ENCODE data around the gene CCT7. TPM values are rescaled to one million over a fixed set of nuclear protein-coding genes. Genes with fewer than 3 reads are reported as not detected.

Gene CCT7
- total RNA-seq, 1 donor from 2014 or later, result 648 TPM

DNA sequence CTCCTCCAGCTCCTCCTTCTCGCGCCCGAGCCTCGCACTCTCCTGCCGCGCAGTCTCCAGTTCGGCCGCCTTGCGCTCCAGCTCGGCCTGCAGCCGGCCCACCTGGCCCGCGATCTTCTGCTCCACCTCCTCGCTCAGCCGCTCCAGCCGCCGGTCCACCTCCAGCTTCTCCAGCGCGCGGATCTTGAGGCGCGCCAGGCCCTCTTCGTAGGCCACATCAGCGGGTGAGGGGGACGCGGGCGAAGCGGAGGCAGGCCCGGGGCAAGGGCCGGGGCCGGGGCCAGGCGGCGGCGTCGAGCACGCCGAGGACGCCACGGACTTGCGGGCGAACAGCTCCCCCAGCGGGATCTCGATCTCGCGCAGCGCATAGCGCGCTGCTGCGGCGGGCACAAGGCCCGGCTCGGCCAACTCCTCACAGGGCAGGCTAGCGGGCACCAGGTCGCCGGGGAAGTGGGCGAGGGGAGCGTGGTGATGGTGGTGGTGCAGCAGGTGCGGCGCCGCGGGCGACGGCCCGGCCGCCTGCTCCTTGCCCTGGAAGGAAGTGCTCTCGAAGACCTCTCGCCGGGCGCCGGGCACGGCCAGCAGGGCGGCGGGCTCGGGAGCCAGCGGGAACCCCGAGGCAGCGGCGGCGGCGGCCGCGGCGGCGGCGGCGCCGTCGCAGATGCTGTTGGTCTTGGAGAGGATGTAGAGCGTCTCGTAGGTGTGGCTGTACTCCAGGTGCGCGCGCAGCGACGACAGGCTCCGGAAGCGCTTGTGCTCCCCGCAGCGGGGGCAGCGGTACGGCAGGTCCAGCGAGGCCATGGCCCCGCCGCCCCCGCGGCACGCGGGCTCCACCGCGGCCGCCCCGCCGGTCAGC, 35.0 kb downstream of the CCT7 start:
- intact Hi-C loops (cut with micrococcal nuclease), result loop anchor here (1.0 kb wide), 3 partner anchors 15 to 35 kb away; partner anchors contain the start of genes CCT7 and FBXO41
- Mint-ChIP-seq H3K27ac (no peak overlapping the region), H3K9me3 (no peaks in the 10 kb centered on the region), H3K36me3 (ENCODE audit: low read depth) (peaks cover 3% of the 10 kb centered on the region), H3K27me3 (ENCODE audit: insufficient read depth) (no peaks in the 10 kb centered on the region), H3K4me3 (no peak overlapping the region), H3K4me1 (ENCODE audit: low read depth) (peaks cover 29% of the 10 kb centered on the region)
- DNase-seq (ENCODE audit: low spot score), result peak; percentile 73

DNA sequence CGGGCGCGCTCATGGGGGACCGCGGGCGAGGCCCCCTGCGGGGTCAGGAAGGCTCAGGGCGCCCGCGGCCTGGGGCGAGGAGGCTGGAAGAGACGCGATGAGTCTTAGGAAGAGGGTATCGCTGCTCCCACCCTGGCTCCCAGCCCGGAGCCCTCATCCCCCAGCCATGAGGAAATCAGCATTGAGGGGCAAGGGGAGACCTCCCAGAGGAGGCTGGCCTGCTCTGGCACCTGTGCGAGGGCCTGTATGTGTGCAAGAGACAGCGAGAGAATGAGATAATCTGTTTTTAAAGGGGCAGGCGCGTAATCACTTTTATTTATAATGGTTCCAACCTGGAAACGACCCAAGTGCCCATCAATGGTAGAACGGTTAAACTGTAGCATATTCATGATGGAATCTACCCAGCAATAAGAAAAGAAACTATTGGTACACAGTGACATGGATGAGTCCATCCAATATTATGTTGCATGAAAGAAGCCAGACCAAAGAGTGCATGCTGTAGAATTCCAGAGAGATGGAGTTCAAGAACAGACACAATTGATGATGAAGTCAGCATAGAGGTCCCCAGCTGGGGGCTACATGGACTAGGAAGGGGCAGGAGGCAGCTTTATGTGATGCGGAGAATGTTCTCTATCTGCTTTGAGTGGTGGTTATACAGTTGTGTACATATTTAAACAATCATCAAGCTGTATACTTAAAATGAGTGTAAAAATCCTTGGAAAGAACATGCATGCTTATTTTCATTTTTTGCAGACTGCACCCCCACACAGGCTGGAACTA, 35.8 kb downstream of the CCT7 start:
- peaks cover 29% of the 10 kb centered on the region for H3K4me1 Mint-ChIP-seq (ENCODE audit: low read depth)
- intact Hi-C loops (cut with micrococcal nuclease), result loop anchor here (1.0 kb wide), 3 partner anchors 14 to 36 kb away; partner anchors contain the start of genes CCT7 and FBXO41
- no peaks in the 10 kb centered on the region for H3K27me3 Mint-ChIP-seq (ENCODE audit: insufficient read depth)
- DNase-seq (ENCODE audit: low spot score), result no peak
- peaks cover 3% of the 10 kb centered on the region for H3K36me3 Mint-ChIP-seq (ENCODE audit: low read depth)
- H3K4me3 Mint-ChIP-seq, result peak overlapping the region; percentile 56
- no peak overlapping the region for H3K27ac Mint-ChIP-seq
- H3K9me3 Mint-ChIP-seq, result no peaks in the 10 kb centered on the region

DNA sequence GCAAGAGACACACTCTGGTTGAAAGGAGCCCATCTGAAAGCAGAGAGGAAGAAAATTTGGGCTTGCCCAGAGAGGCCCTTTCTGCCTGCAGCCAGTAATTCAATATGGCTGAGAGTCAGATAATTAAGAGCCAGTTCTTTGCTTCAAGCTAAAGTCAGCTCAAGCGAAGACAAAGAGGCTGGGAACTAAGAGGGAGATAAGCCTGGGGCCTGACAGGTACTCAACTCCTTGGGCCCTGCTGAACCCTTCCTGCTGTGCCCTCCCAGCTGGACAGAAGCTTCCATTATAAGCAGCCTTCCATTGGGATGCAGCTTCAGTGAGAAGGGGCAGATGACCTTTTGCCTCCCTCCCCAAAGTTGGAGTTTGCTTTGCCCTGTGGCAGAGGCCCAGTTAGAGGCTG, 38.2 kb downstream of the CCT7 start:
- Mint-ChIP-seq H3K36me3 (ENCODE audit: low read depth) (peaks cover 3% of the 10 kb centered on the region), H3K27ac (no peak overlapping the region), H3K27me3 (ENCODE audit: insufficient read depth) (no peaks in the 10 kb centered on the region), H3K4me1 (ENCODE audit: low read depth) (peaks cover 23% of the 10 kb centered on the region), H3K9me3 (no peaks in the 10 kb centered on the region), H3K4me3 (no peak overlapping the region)
- DNase-seq (ENCODE audit: low spot score), result no peak
- intact Hi-C loops (cut with micrococcal nuclease), result no loop called here

DNA sequence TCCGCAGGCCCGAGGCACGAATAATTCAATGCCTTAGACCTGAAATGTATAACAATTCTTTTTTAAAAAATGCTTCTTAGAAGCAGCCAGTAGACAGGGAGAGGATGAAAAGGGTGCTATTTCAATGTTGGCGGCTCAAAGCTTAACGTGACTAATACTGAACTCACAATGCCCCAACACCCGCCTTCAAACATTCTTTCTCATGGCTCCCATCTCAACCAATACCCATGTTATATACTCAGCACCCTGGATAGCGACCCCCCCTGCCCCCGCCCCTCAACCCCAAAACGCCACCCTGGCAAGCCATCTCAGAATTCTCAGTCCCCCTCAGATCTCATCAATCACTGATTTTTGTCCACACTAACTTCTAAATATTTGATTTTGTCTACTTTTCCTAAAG, 45.7 kb downstream of the CCT7 start:
- no peak for DNase-seq (ENCODE audit: low spot score)
- Mint-ChIP-seq H3K4me1 (ENCODE audit: low read depth) (peaks cover 5% of the 10 kb centered on the region), H3K27ac (no peak overlapping the region), H3K27me3 (ENCODE audit: insufficient read depth) (no peaks in the 10 kb centered on the region), H3K36me3 (ENCODE audit: low read depth) (peaks cover 6% of the 10 kb centered on the region), H3K4me3 (no peak overlapping the region), H3K9me3 (no peaks in the 10 kb centered on the region)
- intact Hi-C loops (cut with micrococcal nuclease), result no loop called here

DNA sequence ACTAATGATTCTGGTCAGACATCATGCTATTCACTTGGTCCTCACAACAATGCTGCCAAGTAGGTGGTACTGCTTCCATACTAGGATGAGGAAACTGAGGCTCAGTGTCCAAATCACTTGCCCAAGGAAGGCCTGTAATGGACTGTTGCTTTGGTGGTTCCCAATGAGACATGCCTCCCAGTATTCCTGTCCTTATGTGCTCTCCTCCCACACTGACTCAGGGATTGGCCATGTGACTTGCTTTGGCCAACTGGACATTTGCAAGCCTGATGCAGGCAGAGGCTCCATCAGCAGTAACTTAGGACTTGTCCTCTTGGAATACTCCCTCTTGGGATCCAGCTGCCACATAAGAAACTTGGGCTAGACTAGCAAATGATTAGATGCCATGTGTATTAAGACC, 47.1 kb downstream of the CCT7 start:
- no peak overlapping the region for H3K27ac Mint-ChIP-seq
- peaks cover 18% of the 10 kb centered on the region for H3K4me1 Mint-ChIP-seq (ENCODE audit: low read depth)
- peaks cover 6% of the 10 kb centered on the region for H3K36me3 Mint-ChIP-seq (ENCODE audit: low read depth)
- no peaks in the 10 kb centered on the region for H3K9me3 Mint-ChIP-seq
- no peak overlapping the region for H3K4me3 Mint-ChIP-seq
- no peaks in the 10 kb centered on the region for H3K27me3 Mint-ChIP-seq (ENCODE audit: insufficient read depth)
- intact Hi-C loops (cut with micrococcal nuclease), result no loop called here
- no peak for DNase-seq (ENCODE audit: low spot score)

DNA sequence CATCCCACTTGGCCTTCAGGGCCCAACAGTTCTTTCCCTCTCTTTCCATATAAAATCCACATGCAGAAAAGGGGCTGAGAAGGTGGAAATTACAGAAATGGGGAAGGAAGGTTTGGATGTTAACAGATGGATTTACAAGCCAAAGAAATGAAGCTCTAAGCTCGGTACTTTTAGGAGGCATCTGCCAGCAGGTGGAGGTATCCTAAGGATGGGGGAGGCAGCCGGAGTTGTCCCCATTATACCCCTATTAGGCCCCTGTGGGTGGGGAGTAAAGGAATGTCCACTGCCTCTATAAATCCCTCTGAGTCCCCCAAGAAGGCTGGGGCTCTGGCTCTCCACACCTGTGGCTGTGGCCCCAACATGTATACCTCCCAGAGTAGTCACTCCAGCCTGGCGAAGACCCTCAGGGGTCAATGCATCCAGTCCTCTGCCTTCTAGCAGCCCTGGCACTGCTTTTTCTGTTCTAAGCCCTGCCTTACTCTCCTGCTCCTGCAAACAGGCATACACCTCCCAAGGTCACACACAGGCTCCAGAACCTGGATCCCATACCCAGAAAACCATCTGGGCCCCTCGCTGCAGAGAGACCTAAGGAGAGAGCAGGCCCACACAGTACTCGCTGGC, 48.9 kb downstream of the CCT7 start:
- Mint-ChIP-seq H3K36me3 (ENCODE audit: low read depth) (peaks cover 6% of the 10 kb centered on the region), H3K4me1 (ENCODE audit: low read depth) (peaks cover 18% of the 10 kb centered on the region), H3K27ac (peak overlapping the region; percentile 47), H3K4me3 (peak overlapping the region; percentile 84), H3K9me3 (no peaks in the 10 kb centered on the region), H3K27me3 (ENCODE audit: insufficient read depth) (peaks cover 3% of the 10 kb centered on the region)
- no peak for DNase-seq (ENCODE audit: low spot score)
- intact Hi-C loops (cut with micrococcal nuclease), result no loop called here

DNA sequence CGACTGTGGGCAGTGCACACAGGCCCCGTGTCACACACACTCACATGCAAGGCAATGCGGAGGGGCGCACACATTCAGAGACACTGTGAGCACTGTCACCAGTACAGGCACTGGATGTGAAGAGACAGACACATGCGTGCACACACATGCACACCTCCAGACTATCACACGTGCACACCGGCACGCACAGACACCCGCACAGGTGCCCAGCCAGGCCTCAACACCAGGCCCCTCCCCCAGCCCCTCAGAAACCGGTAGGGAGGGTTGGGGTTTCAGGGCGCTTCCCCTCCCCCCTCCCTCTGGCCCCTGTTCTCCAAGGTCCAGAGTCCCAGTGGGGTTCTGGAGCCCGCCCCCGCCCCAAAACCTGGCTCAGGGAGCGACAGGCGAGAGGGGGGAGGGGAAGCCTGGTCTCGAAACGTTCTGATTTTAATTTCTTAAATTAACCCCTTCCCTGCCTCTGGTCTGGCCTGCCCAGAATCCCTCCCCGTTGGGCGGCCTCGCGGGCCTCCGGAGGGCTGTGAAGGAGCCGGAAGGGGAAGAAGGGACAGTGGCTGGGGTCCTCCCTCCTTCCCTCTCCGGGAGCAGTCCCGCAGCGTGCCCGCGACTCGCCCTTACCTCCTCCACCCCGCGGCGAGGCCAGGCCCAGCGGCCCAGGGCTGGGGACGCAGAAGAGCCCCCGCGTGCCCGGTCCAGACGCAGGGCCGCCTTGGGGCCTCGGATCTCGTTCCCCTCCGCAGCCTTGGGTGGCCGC, 49.6 kb downstream of the CCT7 start:
- Mint-ChIP-seq H3K36me3 (ENCODE audit: low read depth) (peaks cover 6% of the 10 kb centered on the region), H3K4me1 (ENCODE audit: low read depth) (peaks cover 18% of the 10 kb centered on the region), H3K9me3 (no peaks in the 10 kb centered on the region), H3K27me3 (ENCODE audit: insufficient read depth) (peaks cover 7% of the 10 kb centered on the region), H3K27ac (peak overlapping the region; percentile 45), H3K4me3 (peak overlapping the region; percentile 84)
- intact Hi-C loops (cut with micrococcal nuclease), result loop anchor here (1.0 kb wide), 5 partner anchors 10 to 454 kb away; partner anchors contain the start of genes EGR4, PRADC1, SMYD5 and TPRKB
- no peak for DNase-seq (ENCODE audit: low spot score)

DNA sequence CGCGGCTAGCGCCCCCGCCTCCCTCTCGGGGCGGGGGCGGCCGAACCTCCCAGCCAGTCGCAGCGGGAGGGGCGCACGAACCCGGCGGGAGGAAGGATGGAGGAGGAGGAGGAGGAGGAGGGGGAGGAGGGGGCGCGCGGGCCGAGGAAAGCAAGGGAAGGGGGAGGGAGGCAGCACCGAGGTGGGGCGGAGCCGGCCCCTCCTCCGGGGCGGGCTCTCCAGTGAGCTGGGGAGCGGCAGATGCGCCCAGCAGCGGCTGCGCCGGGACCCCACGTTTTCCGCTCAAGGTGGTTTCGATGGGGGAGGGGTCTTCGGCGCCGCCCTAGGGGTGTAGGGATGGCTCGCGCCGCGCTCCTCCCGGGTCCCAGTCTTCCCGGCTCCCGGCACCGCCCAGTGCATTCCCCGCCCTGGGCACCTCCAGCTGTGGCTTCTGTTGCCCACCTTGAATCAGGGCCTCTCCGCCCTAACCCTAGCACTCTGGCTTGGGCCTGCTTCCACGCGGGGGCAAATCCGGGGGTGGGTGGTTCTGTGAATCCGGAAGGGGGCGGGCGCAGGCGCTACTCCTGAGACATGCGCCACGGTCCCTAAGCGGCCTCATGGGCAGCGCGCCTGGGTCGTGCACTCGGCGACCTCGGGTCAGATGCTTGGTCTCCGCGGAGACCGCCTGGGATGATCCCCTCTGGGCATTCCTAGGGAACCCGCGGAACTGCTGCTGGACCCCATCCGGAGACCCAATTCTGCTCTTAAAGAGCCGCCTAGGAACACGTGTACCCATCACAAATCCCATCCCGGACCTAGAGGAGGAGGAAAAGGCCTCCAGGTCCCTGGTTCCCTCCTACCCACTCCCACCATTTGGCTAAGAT, 50.4 kb downstream of the CCT7 start, which contains the start of gene FBXO41:
Gene FBXO41, minus strand, starts transcription at position 183 of the 863 bp plus-strand sequence. CDS start 14,848 bp downstream, outside the sequence.
- intact Hi-C loops (cut with micrococcal nuclease), result loop anchor here (1.0 kb wide), 5 partner anchors 9 to 453 kb away; partner anchors contain the start of genes EGR4, PRADC1, SMYD5 and TPRKB
- peaks cover 18% of the 10 kb centered on the region for H3K4me1 Mint-ChIP-seq (ENCODE audit: low read depth)

DNA sequence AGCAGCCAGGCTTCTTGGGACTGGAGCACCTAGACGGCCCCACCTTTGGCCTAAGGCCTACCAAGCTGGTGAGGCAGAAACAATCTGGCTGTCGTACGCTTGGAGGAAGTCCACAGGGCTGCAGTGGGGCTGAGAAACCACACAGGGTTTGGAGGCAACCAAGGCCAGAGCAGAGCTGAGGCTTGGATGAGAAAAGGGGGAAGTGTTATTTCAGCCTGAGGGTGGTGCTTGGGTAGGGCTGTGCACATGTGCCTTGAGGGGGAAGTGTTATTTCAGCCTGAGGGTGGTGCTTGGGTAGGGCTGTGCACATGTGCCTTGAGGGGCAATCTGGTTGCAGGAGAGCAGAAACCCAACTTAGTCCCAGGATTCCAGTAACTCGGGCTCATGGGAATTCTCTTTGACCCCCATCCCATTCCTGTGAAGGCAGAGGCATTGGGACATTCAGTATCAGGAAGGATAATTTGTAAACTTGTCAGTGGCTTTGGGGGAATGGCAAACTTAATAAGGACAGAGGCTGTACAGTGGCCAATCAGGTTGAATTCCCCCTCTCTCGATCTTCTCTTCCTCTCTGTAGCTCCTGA, 51.1 kb downstream of the CCT7 start:
- H3K4me3 Mint-ChIP-seq, result peak overlapping the region; percentile 61
- peaks cover 21% of the 10 kb centered on the region for H3K27me3 Mint-ChIP-seq (ENCODE audit: insufficient read depth)
- no peak for DNase-seq (ENCODE audit: low spot score)
- H3K4me1 Mint-ChIP-seq (ENCODE audit: low read depth), result peaks cover 19% of the 10 kb centered on the region
- H3K9me3 Mint-ChIP-seq, result no peaks in the 10 kb centered on the region
- peak overlapping the region; percentile 57 for H3K27ac Mint-ChIP-seq
- peaks cover 3% of the 10 kb centered on the region for H3K36me3 Mint-ChIP-seq (ENCODE audit: low read depth)
- intact Hi-C loops (cut with micrococcal nuclease), result no loop called here

More for the DNA sequence above, 50.4 kb downstream of the CCT7 start, which contains the start of gene FBXO41:
- Mint-ChIP-seq H3K4me3 (peak within 1 kb of the TSS; percentile 84), H3K36me3 (ENCODE audit: low read depth) (peaks cover 3% of the 10 kb centered on the region), H3K27me3 (ENCODE audit: insufficient read depth) (peaks cover 15% of the 10 kb centered on the region), H3K9me3 (no peaks in the 10 kb centered on the region), H3K27ac (peak within 1 kb of the TSS; percentile 57)
- DNase-seq (ENCODE audit: low spot score), result peak; percentile 68

DNA sequence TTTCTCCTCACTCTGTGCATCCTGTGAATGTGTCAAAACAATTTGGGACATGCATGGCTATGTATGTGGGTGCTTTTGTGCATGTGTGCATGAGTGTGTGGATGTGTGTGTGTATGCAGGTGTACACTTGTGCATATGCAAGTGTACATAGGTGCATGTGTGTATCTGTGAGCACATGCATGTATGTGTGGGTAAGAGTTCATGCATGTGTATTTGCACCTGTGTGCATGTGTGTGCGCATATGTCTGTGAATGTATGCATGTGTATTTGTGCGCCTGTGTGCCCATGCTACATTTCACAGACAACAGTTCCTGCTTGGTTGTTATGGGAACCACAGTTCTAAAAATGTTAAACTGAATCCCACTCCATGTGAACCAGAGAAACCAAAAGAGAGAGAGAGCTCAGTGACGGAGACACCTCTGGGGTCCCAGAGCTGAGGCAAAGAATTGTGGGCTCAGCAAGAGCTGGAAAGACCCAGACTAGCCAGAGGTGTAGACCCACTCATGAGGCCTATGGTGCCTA, 52.1 kb downstream of the CCT7 start:
- Mint-ChIP-seq H3K27me3 (ENCODE audit: insufficient read depth) (peaks cover 30% of the 10 kb centered on the region), H3K4me3 (peak overlapping the region; percentile 61), H3K36me3 (ENCODE audit: low read depth) (no peaks in the 10 kb centered on the region), H3K27ac (no peak overlapping the region), H3K4me1 (ENCODE audit: low read depth) (peaks cover 29% of the 10 kb centered on the region), H3K9me3 (no peaks in the 10 kb centered on the region)
- DNase-seq (ENCODE audit: low spot score), result no peak
- intact Hi-C loops (cut with micrococcal nuclease), result no loop called here

DNA sequence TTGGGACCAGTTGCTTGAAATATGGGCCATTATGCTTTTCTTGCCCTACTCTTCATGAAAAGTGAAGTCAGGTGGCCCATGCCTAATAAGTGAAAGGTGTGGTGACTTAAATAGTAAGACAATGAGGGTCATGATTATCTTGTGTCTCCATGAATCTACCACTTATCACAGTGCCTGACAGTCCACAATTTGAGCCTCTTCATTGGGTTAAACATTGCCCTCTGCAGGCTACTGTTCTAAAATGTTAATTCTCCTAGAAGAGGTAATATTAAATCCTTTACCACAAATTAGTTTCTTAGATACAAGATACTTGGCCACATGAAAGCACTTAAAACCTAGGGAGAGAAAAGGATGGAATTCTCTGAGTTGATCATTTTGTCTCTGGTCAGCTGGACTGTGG, 55.2 kb downstream of the CCT7 start:
- Mint-ChIP-seq H3K36me3 (ENCODE audit: low read depth) (no peaks in the 10 kb centered on the region), H3K4me3 (no peak overlapping the region), H3K27me3 (ENCODE audit: insufficient read depth) (peaks cover 42% of the 10 kb centered on the region), H3K9me3 (no peaks in the 10 kb centered on the region), H3K27ac (no peak overlapping the region), H3K4me1 (ENCODE audit: low read depth) (peaks cover 27% of the 10 kb centered on the region)
- DNase-seq (ENCODE audit: low spot score), result no peak
- intact Hi-C loops (cut with micrococcal nuclease), result no loop called here
